HG03045 (cell line): Measurements from ENCODE around the gene KRT7.

Experiments used
- ATAC-seq: cut with Tn5 transposase; IDR thresholded peaks from one replicate; pipeline ENCODE4 v1.9.1; 2021; ENCODE audit warnings: mild to moderate bottlenecking, moderate library complexity; ENCODE audit not compliant: unreplicated experiment

KRT7 gene

DNA sequence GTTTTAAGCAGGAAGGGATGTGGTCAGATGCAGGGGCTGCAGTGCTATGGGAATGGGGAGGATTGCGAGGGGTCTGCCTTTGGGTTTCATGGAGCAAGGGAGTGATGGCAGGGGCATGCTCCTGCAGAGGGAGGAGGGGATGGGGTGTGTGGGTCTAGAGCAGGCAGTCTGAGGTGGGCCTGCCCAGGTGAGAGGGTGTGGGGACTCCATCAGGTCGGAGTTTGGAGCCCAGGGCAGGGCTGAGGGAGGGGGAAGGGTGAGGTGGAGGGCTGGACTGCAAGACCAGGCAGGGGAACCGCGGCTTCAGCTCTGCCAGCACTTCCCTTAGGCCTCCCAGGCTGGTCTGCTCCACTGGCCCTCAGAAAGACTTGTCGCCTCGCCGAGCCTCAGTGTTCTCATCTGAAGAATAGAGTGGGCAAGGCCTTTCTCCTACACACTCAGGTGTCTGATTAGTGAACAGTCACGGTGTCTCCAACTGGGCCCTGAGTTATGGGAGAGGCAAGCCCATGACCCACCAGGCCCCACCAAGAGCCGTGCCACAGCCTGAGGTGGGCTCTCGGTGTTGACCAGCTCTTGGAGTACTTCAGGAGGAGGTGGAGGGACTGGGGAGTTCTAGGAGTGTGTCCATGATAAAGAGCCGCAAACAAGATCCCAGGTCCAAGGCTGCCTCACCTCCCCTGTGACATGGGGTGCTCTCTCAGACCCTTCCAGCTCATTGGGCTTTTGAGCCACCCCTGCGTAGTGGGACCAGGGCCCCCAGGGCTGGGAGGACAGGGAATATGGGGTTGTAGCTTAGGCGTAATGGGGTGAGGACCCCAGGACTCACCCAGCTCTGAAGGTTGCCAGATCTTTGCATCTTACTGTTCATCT, 21.1 kb upstream of the KRT7 start:
- ATAC-seq = no peak

GRCh38 chr12:52212701-52213563, 20.1 kb upstream of the KRT7 start:
- ATAC-seq = no peak

DNA sequence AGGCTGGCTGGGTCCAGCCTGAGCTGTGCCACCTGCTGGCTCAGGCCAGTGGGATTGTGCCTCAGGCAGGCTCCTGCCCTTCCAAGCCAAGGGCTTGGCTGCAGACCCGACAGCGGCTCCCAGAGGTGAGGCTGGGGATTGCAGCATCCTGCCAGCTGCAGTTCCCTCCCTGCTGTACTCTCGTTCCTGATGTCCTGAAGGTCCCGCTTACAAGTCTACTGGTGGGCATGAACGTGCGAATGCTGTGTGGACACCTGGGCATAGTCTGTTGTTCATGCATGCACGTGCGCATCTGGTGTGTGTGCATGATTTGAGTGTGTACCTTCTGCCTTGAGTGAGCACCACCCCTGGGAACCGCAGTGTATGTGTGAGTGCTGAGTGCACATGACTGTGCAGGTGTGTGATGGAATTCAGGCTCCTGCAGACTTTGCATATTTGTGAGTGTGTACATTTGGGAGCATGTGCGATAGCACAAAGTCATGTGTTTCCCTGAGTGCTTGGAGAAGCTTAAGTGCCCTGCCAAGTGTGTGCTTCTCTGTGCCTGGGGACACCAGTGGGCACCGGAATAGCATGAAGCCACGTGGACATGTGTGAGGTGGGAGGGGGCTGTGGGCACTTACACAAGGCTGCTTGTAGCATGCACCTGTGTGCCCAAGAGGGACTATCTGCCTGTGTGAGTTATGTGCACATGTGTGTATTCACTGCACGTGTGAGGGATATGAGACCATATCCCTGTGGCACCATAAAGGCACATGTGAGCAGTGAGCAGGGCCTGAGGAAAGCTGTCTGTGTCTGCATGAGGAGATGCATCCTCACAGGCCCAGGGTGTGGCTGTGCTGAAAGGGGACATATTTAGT, 19.3 kb upstream of the KRT7 start:
- no peak for ATAC-seq

GRCh38 chr12:52214421-52214802, 18.6 kb upstream of the KRT7 start:
- ATAC-seq = no peak

- ATAC-seq = no peak
Observed at GRCh38 chr12:52215587-52216031, 17.4 kb upstream of the KRT7 start.

DNA sequence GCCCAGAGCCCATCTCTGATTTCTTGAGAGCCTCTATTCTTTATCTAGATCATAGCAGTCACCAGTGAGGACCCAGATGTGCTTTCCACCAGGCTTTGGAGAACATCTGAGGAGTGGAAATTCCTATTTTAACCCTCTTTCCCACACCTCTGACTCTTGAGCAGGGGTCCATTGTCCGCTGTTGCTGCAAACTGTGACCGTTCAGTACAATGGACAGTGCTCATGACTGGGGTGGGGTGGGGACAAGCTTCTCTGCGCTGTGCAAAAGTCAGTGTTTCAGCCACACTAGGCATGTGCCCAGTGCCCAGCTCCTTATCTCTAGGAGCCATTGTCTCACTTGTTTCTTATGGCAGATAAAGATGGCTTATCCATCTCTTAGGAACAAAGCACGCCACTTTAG, 16.9 kb upstream of the KRT7 start:
- no peak for ATAC-seq

DNA sequence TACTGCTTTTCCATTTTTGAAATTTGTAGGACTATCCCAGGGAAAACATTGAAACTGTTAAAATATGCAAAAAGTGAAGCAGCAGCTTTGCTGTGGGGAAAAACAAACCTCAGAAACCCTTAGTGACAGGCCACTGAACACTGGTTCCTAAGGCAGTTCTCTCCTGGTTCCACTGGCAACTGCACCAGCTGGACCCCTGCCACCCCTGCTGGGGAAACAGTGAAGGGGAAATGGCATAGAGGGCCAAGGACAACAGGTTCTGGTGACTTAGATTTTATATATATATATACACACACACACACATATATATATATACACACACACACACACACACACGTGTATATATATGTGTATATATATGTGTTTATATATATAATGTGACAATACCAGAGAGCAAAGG, 16.2 kb upstream of the KRT7 start:
- no peak for ATAC-seq

DNA sequence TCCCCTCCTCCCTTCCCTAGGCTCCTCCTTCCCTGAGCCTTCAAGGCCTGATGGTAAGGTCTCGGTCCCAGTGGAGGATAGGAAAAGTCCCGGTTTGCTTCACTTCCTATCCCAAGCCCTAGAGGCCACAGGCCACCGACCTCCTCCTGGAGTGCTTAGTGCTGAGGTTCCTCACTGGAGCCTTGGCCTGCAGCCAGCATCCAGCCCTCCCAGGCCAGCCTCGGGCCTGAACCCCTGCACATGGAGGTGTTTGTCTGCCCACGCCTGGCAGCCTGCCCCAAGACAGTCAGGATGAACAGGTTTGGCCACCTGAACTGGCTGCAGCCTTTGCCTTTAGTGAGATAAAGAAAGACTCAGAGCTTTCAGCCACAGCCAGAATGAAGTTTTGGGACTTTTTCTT, 15.8 kb upstream of the KRT7 start:
- ATAC-seq = no peak

DNA sequence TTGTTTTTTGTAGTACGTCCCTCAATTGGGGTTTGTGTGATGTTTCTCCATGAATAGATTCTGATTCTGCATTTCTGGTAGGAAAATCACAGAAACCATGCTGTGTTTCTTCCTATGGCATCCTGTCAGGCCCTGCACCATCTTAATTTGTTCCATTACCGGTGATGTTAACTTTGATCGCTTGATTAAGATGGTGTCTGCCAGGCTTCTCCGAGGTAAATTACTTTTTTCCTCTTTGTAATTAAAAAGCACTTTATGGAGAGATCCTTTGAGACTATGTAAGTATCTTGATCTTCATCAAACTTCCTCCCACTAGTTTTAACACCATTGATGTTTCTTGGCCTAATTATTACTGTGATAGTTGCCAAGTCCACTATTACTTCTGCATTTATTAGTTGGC, 15.0 kb upstream of the KRT7 start:
- no peak for ATAC-seq

- ATAC-seq = no peak
Observed at GRCh38 chr12:52220477-52220876, 12.6 kb upstream of the KRT7 start.

- no peak for ATAC-seq
Observed at GRCh38 chr12:52221070-52221781, 11.8 kb upstream of the KRT7 start.

DNA sequence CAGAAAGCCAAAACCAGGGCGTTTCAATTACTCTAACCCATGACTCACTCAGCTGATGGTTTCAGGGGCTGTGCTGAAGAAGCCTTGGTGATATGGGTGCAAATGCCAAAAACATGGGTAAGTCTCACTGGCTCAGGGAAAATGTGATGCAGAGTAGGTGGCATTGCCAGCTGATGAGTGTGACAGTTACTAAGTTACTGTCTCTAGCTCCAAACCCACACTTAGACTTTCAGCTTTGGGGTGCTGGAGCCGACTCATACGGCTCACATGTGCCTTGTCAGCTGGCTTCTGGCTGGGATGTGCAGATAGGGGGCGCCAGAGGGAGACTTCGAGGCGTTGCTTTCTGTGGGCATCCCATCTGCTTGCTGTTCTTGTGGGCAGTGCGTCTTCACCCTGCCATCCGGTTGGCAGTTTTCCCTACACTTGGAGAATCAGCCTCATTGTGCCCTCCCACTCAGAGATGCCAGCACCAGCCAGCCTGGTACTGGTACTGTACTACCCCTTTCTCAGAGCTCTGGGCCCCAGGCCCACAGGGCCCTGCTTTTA, 11.1 kb upstream of the KRT7 start:
- ATAC-seq = no peak

DNA sequence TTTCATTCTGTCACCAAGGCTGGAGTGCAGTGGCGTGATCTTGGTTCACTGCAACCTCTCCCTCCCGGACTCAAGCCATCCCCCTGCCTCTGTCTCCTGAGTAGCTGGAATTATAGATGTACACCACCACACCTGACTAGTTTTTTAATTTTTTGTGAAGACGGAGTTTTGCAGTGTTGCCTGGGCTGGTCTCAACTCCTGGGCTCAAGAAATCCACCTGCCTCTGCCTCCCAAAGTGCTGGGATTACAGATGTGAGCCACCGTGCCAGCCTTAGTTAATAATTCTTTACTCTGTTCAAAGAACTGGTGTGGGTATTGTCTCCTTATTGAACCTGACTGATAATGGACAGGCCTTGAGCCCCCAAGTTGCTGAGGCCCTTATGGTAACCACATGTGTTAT, 10.4 kb upstream of the KRT7 start:
- ATAC-seq = no peak

DNA sequence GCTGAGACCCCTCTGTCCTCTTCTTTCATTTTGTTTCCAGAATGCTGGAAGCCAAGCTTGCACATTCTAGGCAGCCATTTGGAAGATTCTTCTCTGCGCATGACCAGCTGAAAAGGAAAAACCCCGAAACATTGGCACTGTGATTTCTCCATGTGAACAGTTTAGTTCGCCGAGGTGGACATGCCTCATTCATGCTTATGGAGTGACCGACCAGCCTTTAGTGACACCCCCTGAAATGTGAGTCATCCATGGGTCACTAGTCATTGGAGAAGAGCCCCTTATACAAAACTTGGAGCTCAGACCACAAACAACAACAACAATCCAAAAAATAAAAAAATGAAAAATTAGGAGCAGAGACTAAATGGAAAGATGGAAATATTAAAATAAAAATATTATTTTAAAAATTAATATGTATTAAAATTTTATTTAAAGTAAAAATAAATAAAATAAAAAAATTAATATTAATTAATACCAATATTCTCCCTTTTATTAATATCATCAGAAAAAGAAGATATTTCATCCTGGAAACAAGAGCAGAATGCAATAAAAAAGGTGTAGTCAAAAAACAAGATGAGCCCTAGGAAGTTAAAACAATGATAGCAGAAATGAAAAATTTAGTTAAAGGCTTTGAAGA, 9.5 kb upstream of the KRT7 start:
- no peak for ATAC-seq

- ATAC-seq = no peak
Observed at GRCh38 chr12:52224151-52224550, 8.9 kb upstream of the KRT7 start.

DNA sequence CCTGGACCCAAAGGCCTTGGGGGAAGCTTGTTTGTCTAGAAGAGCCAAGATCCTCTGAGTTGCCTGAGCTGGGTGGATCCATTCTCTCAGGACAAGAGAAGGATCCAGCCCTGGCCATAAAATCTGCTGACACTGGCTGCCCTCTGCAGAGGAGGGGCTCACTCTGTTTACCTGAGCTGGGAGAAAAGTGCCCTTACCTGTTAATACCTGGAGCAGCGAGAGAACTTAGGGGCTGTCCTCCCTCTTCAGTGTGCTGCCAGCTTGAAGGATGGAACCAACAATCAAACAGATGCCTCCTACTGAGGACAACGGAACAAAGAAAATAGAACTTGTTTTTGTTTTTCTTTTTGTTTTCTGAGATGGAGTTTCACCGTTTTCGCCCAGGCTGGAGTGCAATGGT, 7.3 kb upstream of the KRT7 start:
- no peak for ATAC-seq

- ATAC-seq = no peak
Observed at GRCh38 chr12:52226446-52226845, 6.6 kb upstream of the KRT7 start.

DNA sequence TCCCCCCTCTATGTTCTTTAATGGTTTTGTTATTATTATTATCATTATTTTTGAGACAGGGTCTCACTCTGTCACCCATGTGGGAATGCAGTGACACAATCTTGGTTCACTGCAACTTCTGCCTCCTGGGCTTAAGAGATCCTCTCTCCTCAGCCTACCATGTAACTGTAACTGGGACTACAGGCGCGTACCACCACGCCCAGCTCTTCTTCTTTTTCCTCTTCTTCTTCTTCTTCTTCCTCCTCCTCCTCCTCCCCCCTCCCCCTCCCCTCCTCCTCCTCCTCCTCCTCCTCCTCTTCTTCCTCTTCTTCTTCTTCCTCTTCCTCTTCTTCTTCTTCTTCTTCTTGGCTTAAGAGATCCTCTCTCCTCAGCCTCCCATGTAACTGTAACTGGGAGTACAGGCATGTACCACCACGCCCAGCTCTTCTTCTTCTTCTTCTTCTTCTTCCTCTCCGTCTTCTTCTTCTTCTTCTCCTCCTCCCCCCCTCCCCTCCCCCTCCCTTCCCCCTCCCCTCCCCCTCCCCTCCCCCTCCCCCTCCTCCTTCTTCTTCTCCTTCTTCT, 5.4 kb upstream of the KRT7 start:
- ATAC-seq = no peak

- no peak for ATAC-seq
Observed at GRCh38 chr12:52228366-52228765, 4.7 kb upstream of the KRT7 start.
